H9 (cell line): ENCODE data around the gene PRICKLE1. TPM values are rescaled to one million over a fixed set of nuclear protein-coding genes. Genes with fewer than 3 reads are reported as not detected.

Source experiments
- DNase-seq: peaks from one replicate; pipeline ENCODE4 v3.0.0-alpha.2; 2017
- H2AFZ ChIP-seq: one replicate; pipeline ENCODE4 v1.6.1; 2013; ENCODE audit warnings: mild to moderate bottlenecking, low read length, control low read depth, moderate library complexity
- H2AK5ac ChIP-seq: 2 replicates; pipeline ENCODE4 v1.6.1; 2013; ENCODE audit warnings: low read length, control low read depth, mixed read lengths; ENCODE audit not compliant: insufficient read length
- H2BK120ac ChIP-seq: one replicate; pipeline ENCODE4 v1.6.1; 2013; ENCODE audit warnings: low read depth, mild to moderate bottlenecking, low read length, control low read depth, inconsistent platforms; ENCODE audit not compliant: poor library complexity, severe bottlenecking
- H2BK12ac ChIP-seq: 2 replicates; pipeline ENCODE4 v1.6.1; 2013; ENCODE audit warnings: low read length, control low read depth, mixed read lengths, low read depth; ENCODE audit not compliant: insufficient read length
- H2BK15ac ChIP-seq: 2 replicates; pipeline ENCODE4 v1.6.1; 2013; ENCODE audit warnings: low read depth, low read length, control low read depth
- H2BK20ac ChIP-seq: one replicate; pipeline ENCODE4 v1.6.1; 2013; ENCODE audit warnings: low read depth, mild to moderate bottlenecking, low read length, control low read depth, inconsistent platforms; ENCODE audit not compliant: poor library complexity, severe bottlenecking
- H2BK5ac ChIP-seq: 2 replicates; pipeline ENCODE4 v1.6.1; 2013; ENCODE audit warnings: low read length, control low read depth, mixed read lengths; ENCODE audit not compliant: insufficient read length
- H3K14ac ChIP-seq: 2 replicates; pipeline ENCODE4 v1.6.1; 2013; ENCODE audit warnings: low read length, control low read depth; ENCODE audit not compliant: insufficient read depth
- H3K18ac ChIP-seq: 2 replicates; pipeline ENCODE4 v1.6.1; 2013; ENCODE audit warnings: low read depth, mild to moderate bottlenecking, mixed read lengths, low read length, control low read depth; ENCODE audit not compliant: insufficient read length
- H3K23ac ChIP-seq: 2 replicates; pipeline ENCODE4 v1.6.1; 2013; ENCODE audit warnings: low read length, control low read depth, mixed read lengths, low read depth; ENCODE audit not compliant: insufficient read length
- H3K23me2 ChIP-seq: 2 replicates; pipeline ENCODE4 v1.6.1; 2013; ENCODE audit warnings: low read depth, mild to moderate bottlenecking, mixed read lengths, low read length, control low read depth; ENCODE audit not compliant: insufficient read length, poor library complexity, severe bottlenecking
- H3K27ac ChIP-seq: 2 replicates; pipeline ENCODE4 v1.5.1; 2013; ENCODE audit warnings: low read length, control low read depth, mixed read lengths, low read depth; ENCODE audit not compliant: insufficient read length
- H3K27me3 ChIP-seq: 2 replicates; pipeline ENCODE4 v1.6.1; 2013; ENCODE audit warnings: low read length, control low read depth, inconsistent platforms; ENCODE audit not compliant: insufficient read depth
- H3K4ac ChIP-seq: 2 replicates; pipeline ENCODE4 v1.6.1; 2013; ENCODE audit warnings: low read depth, mild to moderate bottlenecking, control low read depth, inconsistent platforms, low read length, moderate library complexity
- H3K4me1 ChIP-seq: 2 replicates; pipeline ENCODE4 v1.6.1; 2013; ENCODE audit warnings: low read length, control low read depth, inconsistent platforms; ENCODE audit not compliant: insufficient read depth
- H3K4me2 ChIP-seq: 2 replicates; pipeline ENCODE4 v1.6.1; 2013; ENCODE audit warnings: low read length, control low read depth, mixed read lengths; ENCODE audit not compliant: insufficient read length, insufficient read depth
- H3K56ac ChIP-seq: 2 replicates; pipeline ENCODE4 v1.6.1; 2013; ENCODE audit warnings: low read depth, mild to moderate bottlenecking, mixed read lengths, low read length, control low read depth; ENCODE audit not compliant: insufficient read length
- H3K79me1 ChIP-seq: 2 replicates; pipeline ENCODE4 v1.6.1; 2013; ENCODE audit warnings: low read depth, mild to moderate bottlenecking, moderate library complexity, low read length, control low read depth, inconsistent platforms; ENCODE audit not compliant: insufficient read depth, poor library complexity, severe bottlenecking
- H3K79me2 ChIP-seq: 2 replicates; pipeline ENCODE4 v1.6.1; 2013; ENCODE audit warnings: low read length, control low read depth, inconsistent platforms; ENCODE audit not compliant: insufficient read depth
- H3K9ac ChIP-seq: 2 replicates; pipeline ENCODE4 v1.6.1; 2013; ENCODE audit warnings: low read length, control low read depth, mixed read lengths; ENCODE audit not compliant: insufficient read length; ENCODE audit errors: extremely low read depth
- H3K9me3 ChIP-seq: one replicate; pipeline ENCODE4 v1.6.1; 2013; ENCODE audit warnings: low read depth, low read length, inconsistent platforms; ENCODE audit not compliant: control insufficient read depth
- H3T11ph ChIP-seq: one replicate; pipeline ENCODE4 v1.6.1; 2013; ENCODE audit warnings: mild to moderate bottlenecking, low read length, control low read depth, inconsistent platforms
- H4K20me1 ChIP-seq: one replicate; pipeline ENCODE4 v1.6.1; 2013; ENCODE audit not compliant: control insufficient read depth, insufficient read length, insufficient read depth
- H4K5ac ChIP-seq: 2 replicates; pipeline ENCODE4 v1.6.1; 2013; ENCODE audit warnings: low read depth, mild to moderate bottlenecking, mixed read lengths, low read length, control low read depth; ENCODE audit not compliant: insufficient read length
- H4K8ac ChIP-seq: replicated peaks from 2 replicates; pipeline ENCODE4 v1.6.1; 2013; ENCODE audit warnings: low read length, control low read depth, mixed read lengths, low read depth; ENCODE audit not compliant: insufficient read length
- H4K91ac ChIP-seq: 2 replicates; pipeline ENCODE4 v1.6.1; 2013; ENCODE audit warnings: low read depth, mild to moderate bottlenecking, moderate library complexity, mixed read lengths, low read length, control low read depth; ENCODE audit not compliant: insufficient read length
- H3K27ac Mint-ChIP-seq, 3 experiments: 2 replicates in 2 of 3; 3 replicates in 1 of 3; pipeline ENCODE4 v1.8.0; 2020 to 2021; ENCODE audit warnings: mixed read lengths in 3 of 3, mild to moderate bottlenecking in 1 of 3, moderate library complexity in 1 of 3
- H3K27me3 Mint-ChIP-seq: 2 replicates; pipeline ENCODE4 v1.8.0; 2021; ENCODE audit warnings: low read depth, mild to moderate bottlenecking, moderate library complexity, mixed read lengths
- H3K36me3 Mint-ChIP-seq, 3 experiments: 2 replicates in 2 of 3; 3 replicates in 1 of 3; pipeline ENCODE4 v1.8.0; 2020 to 2021; ENCODE audit warnings: low read depth in 3 of 3, mixed read lengths in 3 of 3; ENCODE audit not compliant: insufficient read depth in 1 of 3
- H3K4me1 Mint-ChIP-seq, 2 experiments: 2 replicates each; pipeline ENCODE4 v1.8.0; 2020; ENCODE audit warnings: mixed read lengths in 2 of 2
- H3K4me3 Mint-ChIP-seq, 2 experiments: 2 replicates in 1 of 2; 3 replicates in 1 of 2; pipeline ENCODE4 v1.8.0; 2020 to 2021; ENCODE audit warnings: mild to moderate bottlenecking in 2 of 2, mixed read lengths in 2 of 2, moderate library complexity in 1 of 2
- H3K9me3 Mint-ChIP-seq, 2 experiments: 2 replicates in 1 of 2; 3 replicates in 1 of 2; pipeline ENCODE4 v1.8.0; 2020; ENCODE audit warnings: mild to moderate bottlenecking in 2 of 2, mixed read lengths in 2 of 2, moderate library complexity in 1 of 2
- CTCF ChIP-seq: fragments of 200-600 bp; sonication (generic); conservative IDR thresholded peaks from 3 replicates; pipeline ENCODE4 v1.8.0; 2021; ENCODE audit warnings: antibody characterized with exemption, mild to moderate bottlenecking
- WGBS: extraction: QIAGEN DNeasy Blood & Tissue Kit; methylation state at CpG from one replicate; pipeline ENCODE4 v1.1.7; 2013; ENCODE audit warnings: missing lambda C conversion rate, low lambda C conversion rate, mixed read lengths; ENCODE audit not compliant: insufficient read length; ENCODE audit errors: extremely low coverage; 5-methylcytosine and 5-hydroxymethylcytosine counted together
- total RNA-seq: library from RNA; stranded (reverse); gene quantifications from 2 replicates; pipeline ENCODE4 v1.2.1, GENCODE V29; 2021

Gene PRICKLE1
- total RNA-seq, 1 experiment from 2014 or later = 20.5 TPM

- H4K91ac ChIP-seq = no peak overlapping the region
- H3T11ph ChIP-seq = no peak overlapping the region
- WGBS = no CpG with 5 or more reads among the region's 2 CpGs
- Mint-ChIP-seq H3K4me3 (peak overlapping the region; percentile 25 to 38; a peak in 3 of 5 replicates), H3K4me1 (peaks cover 47 to 60% of the 10 kb centered on the region in 2 experiments), H3K36me3 (no peaks in the 10 kb centered on the region), H3K27ac (peak overlapping the region in 2 of 3 experiments; percentile 81 to 99; a peak in 5 of 7 replicates), H3K27me3 (peaks cover 46% of the 10 kb centered on the region), H3K9me3 (peaks cover 0 to 4% of the 10 kb centered on the region in 2 experiments; a peak in 1 of 5 replicates)
- no peaks in the 10 kb centered on the region for H4K20me1 ChIP-seq
- no peak overlapping the region for H2AFZ ChIP-seq
- H3K27me3 ChIP-seq = peaks cover 12% of the 10 kb centered on the region; the same call in 1 of the 2 replicates
- no peak overlapping the region for H3K56ac ChIP-seq
- peaks cover 5% of the 10 kb centered on the region for H3K4me1 ChIP-seq
- H3K4me2 ChIP-seq = peak overlapping the region; percentile 100
- H3K9ac ChIP-seq = no peak overlapping the region
- no peak overlapping the region for H2BK12ac ChIP-seq
- DNase-seq = no peak
- no peak overlapping the region for H2BK5ac ChIP-seq
- peaks cover 18% of the 10 kb centered on the region for H3K23me2 ChIP-seq
- no peak overlapping the region for H2BK15ac ChIP-seq
- H3K79me1 ChIP-seq = no peaks in the 10 kb centered on the region
- no peak overlapping the region for H3K23ac ChIP-seq
- H2BK120ac ChIP-seq = no peak overlapping the region
- H3K9me3 ChIP-seq = no peaks in the 10 kb centered on the region
- H2BK20ac ChIP-seq = no peak overlapping the region
- TF ChIP-seq CTCF = no peak
- no peak overlapping the region for H3K18ac ChIP-seq
- peak overlapping the region; percentile 44 for H3K27ac ChIP-seq
- H4K5ac ChIP-seq = no peak overlapping the region
- no peak overlapping the region for H3K14ac ChIP-seq
- H3K4ac ChIP-seq = no peak overlapping the region
- no peak overlapping the region for H4K8ac ChIP-seq
- peaks cover 9% of the 10 kb centered on the region; the same call in 1 of the 2 replicates for H3K79me2 ChIP-seq
- H2AK5ac ChIP-seq = no peak overlapping the region
Observed at GRCh38 chr12:42486407-42486806, 103.1 kb downstream of the PRICKLE1 start.
